Stimulated activated CD4-positive, alpha-beta T cell treated with anti-CD3 and anti-CD28 coated beads, Interleukin-1b, Interleukin-23, amount 100 ng/mL, for 24 hours (primary cell): Measurements from ENCODE around the gene PAH.

Source experiments
- DNase-seq, 4 experiments: peaks; one replicate each; pipeline ENCODE4 v3.0.0-alpha.2; 2020; ENCODE audit warnings: low read depth in 4 of 4, low spot score in 1 of 4

PAH gene

DNA sequence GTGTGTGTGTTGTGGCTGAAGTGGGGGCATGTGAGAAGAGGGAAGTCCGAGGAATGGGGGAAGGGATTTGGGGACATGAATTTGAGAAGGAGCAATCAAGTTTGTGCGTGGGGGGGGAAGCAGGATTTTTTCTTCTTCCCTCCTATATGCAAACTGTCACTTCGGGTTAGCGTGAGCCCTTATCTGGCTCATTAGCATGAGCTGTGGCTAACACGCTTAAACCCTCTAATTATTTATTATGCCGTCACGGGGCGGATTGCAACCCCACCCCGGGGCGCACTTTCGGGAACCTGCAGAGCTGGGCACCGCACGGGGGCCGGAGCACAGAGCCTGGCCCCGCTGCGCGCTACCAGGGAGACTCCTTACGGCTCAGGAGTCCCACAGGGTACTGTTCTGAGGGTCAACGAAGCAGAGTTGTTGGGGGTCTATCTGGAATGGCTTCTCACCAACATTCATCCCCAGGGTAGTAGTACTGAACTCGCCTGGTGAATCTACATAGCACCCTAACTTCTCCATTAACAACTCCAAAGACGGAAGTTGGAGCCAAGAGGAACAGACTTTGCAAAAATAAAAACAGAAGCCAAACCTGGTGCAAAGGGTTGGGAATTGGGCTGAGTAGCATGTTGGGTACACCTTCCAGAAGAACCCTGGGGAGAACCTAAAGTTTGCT lies 34.0 kb upstream of the PAH start:
- DNase-seq = no peak

- DNase-seq = no peak
Measured at GRCh38 chr12:102950107-102950949, 33.3 kb upstream of the PAH start.

GRCh38 chr12:102948941-102949352 lies 31.9 kb upstream of the PAH start:
- DNase-seq = peak in 3 of 4 experiments; percentile 10 to 36 (median 32)

DNA sequence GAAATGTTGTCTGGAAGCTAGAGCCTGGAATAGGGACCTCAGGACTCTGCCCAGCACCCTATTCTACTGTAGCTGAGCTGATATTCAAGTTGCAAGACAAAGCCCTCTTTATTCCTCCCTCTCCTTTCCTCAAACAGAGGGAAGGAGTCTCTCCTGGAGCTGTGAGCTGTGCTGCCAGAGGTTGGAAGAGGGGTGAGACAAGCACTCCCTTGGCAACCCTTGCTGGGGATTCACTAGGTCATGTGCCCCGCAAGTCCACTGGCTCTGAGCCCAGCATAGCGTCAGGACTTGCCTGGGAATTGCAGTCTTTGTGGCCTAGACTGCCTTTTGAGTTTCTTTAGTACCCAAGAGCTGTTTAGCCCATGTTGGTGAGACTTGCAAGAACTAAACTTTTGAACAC lies 29.0 kb upstream of the PAH start:
- DNase-seq = no peak

DNA sequence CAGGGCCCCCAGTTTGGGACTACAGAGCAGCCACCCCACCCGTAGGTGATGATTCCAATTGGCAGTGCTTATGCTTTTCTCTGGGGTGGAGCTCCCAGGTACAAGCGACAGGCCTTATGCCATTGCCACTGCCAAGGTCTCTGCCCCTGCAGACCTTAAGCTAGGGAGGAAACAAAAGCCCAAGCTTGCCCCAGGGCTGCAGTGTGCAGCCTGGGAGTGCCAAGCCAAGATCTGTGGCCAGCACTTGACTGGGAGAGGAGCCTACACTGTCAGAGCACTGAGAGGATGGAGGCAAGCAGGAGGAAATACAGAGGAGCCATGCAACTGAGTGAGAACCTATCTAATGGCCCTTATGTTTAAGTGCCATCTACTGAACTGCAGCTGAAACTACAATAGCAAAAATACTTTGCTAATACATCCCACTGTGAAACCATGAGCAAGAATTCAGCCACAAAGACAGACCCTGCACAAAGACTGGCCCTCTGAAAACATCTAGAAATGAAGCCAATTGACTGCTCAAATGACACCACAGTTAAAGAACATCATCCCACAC lies 22.7 kb upstream of the PAH start:
- no peak for DNase-seq

GRCh38 chr12:102939059-102939458 lies 22.0 kb upstream of the PAH start:
- DNase-seq = no peak

- no peak for DNase-seq
Measured at GRCh38 chr12:102933168-102933567, 16.1 kb upstream of the PAH start.

DNA sequence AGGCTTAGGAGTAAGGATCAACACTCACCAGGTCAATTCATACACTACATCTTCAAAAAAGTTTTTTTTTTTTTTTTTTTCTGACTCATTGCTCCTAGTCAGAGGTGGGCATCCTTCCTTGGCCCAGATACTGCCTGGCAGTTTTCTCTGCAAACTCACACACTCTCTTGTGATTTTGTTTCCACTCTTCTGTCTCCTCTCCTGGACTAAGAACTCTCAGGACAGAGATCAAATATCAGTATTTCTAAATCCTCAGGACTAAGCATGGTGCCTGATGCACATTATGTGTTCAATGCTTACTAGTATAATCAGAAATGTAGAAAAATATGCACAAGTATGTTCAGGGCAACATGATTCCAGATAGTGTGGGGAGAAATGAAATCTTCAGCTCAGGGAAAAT lies 10.2 kb upstream of the PAH start:
- DNase-seq = no peak

- no peak for DNase-seq
Measured at GRCh38 chr12:102921240-102921639, 4.2 kb upstream of the PAH start.

- no peak for DNase-seq
Measured at GRCh38 chr12:102920271-102920670, 3.2 kb upstream of the PAH start.

GRCh38 chr12:102918840-102919239 lies 1.8 kb upstream of the PAH start:
- DNase-seq = no peak

- DNase-seq = no peak
Measured at GRCh38 chr12:102916252-102917025, 605 bp downstream of the PAH start.

DNA sequence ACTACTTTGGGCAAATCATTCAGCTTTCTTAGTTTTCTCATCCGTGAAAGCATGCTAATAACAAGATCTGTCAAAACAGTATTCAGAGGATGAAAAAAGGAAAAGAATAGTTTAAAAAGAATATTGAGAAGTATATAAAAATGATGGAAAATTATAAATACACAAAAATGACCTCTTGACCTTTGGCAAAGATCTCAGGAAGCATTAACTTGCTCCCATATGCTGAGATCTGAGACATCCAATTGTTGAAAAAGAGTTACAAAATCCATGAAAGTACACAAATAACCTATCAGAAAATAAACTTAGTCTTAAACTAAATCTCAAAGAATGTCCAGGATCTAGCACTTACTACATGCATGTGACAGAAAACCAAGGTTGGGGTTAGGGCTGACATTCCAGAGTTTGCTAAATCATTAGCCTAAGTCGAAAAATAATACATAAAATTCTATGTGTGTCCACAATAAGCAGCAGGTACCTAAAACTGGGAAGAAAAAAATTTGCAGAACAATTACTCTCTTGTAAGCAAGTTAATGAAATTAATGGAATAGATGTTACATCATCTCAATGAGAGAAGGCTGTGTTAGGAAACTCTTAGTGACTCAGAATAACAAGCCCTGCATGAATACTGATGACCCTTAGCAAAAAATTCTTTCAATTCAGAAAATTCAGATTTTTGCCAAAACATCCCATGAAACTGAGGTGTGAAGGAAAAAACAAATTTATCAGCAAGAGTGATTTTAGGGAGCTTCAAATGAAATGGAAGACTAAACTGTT lies 3.4 kb downstream of the PAH start:
- no peak for DNase-seq

GRCh38 chr12:102912258-102912657 lies 4.8 kb downstream of the PAH start:
- no peak for DNase-seq

GRCh38 chr12:102911320-102911719 lies 5.7 kb downstream of the PAH start:
- DNase-seq = no peak

- no peak for DNase-seq
Measured at GRCh38 chr12:102910792-102911191, 6.3 kb downstream of the PAH start.

DNA sequence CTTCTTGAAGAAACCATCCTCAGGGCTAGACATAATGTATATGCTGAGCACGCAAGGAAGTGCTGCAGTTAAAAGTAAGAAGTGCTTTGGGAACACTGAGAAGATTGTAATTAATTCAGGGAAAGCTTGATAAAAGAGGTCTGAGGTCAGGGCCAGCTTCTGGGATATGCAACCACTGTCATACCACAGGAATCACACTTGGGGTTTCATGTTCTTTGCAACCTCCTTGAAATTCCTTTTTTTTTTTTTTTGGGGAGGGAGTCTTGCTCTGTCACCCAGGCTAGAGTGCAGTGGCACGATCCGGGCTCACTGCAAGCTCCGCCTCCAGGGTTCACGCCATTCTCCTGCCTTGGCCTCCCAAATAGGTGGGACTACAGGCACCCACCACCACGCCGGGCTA lies 6.9 kb downstream of the PAH start:
- DNase-seq = no peak

- DNase-seq = no peak
Measured at GRCh38 chr12:102907918-102908317, 9.1 kb downstream of the PAH start.

GRCh38 chr12:102905229-102905628 lies 11.8 kb downstream of the PAH start:
- DNase-seq = no peak

GRCh38 chr12:102903337-102904007 lies 13.6 kb downstream of the PAH start:
- no peak for DNase-seq
